Right lobe of liver (tissue), 6 donors: ENCODE results near the gene CECR2. TPM values are rescaled to one million over a fixed set of nuclear protein-coding genes. Genes with fewer than 3 reads are reported as not detected.

Experiments
- ATAC-seq, 4 donors: fragments of 200-7000 bp; cut with Tn5 transposase; one replicate each; pipeline ENCODE4 v1.9.1; 2020; ENCODE audit warnings: mild to moderate bottlenecking in 4 of 4, moderate library complexity in 4 of 4
- DNase-seq, 3 donors: peaks; one replicate each; pipeline ENCODE4 v3.0.0-alpha.2; 2020
- H3K27ac ChIP-seq, 3 donors: fragments of 200-600 bp; one replicate each; pipeline ENCODE4 v1.8.0; 2022
- H3K27me3 ChIP-seq, 2 donors: fragments of 200-600 bp; one replicate each; pipeline ENCODE4 v1.8.0; 2022
- H3K36me3 ChIP-seq, 4 donors: fragments of 200-600 bp; sonication (generic) in 1 of 4; one replicate each; pipeline versions ENCODE4 v1.5.1 to v1.8.0; 2017 to 2022; ENCODE audit warnings: control low read depth in 1 of 4
- H3K4me1 ChIP-seq, 4 donors: fragments of 200-600 bp; sonication (generic) in 1 of 4; one replicate each; pipeline versions ENCODE4 v1.5.1 to v1.8.0; 2017 to 2022; ENCODE audit warnings: control low read depth in 1 of 4
- H3K4me3 ChIP-seq, 3 donors: fragments of 200-600 bp; one replicate each; pipeline ENCODE4 v1.8.0; 2022
- H3K9me3 ChIP-seq, 4 donors: fragments of 200-600 bp; sonication (generic) in 1 of 4; one replicate each; pipeline versions ENCODE4 v1.5.1 to v1.8.0; 2017 to 2022; ENCODE audit warnings: control low read depth in 1 of 4
- CTCF ChIP-seq, 4 donors: fragments of 200-600 bp in 3 of 4; fragments of 450-650 bp in 1 of 4; IDR thresholded peaks; one replicate each; pipeline versions ENCODE4 v1.5.1 to v1.8.0; 2016 to 2022; ENCODE audit warnings: antibody characterized with exemption in 4 of 4, mild to moderate bottlenecking in 2 of 4
- POLR2A ChIP-seq: fragments of 450-650 bp; IDR thresholded peaks from one replicate; pipeline ENCODE4 v1.6.1; 2017; ENCODE audit warnings: antibody characterized with exemption, mild to moderate bottlenecking
- WGBS: methylation state at CpG from one replicate; pipeline ENCODE4 v1.1.6; 2018; ENCODE audit warnings: low coverage, low lambda C conversion rate; ENCODE audit not compliant: insufficient coverage; ENCODE audit errors: missing lambda C conversion rate; 5-methylcytosine and 5-hydroxymethylcytosine counted together
- intact Hi-C, 2 donors: fragments of 100-400 bp; cut with DNase I; formaldehyde crosslinking; loops; one replicate each; pipeline versions ENCODE4 v1.11.2 to v1.14.1; 2022
- total RNA-seq, 6 experiments: library from RNA; depleted of rRNA in 2 of 6; stranded (reverse); fragments of >200 nt in 2 of 6; fragmentation: NEBNext Ultra II Directional in 3 of 6; extraction: Animal tissue kit (Norgen Biotek cat#: 25700) in 3 of 6; gene quantifications; one replicate each; pipeline versions ENCODE4 v1.1.0 to v1.2.4, GENCODE V29; 2016 to 2023
- donor health status: DM: no; HTN: yes; CAD: no.
- donor health status: DM: no; HTN: no; CAD: no.
- donor health status: DM: no; HTN: no; CAD: no.
- donor health status: DM: no; HTN: yes; CAD: no.
- donor health status: DM: no; HTN: yes; CAD: no.

Gene CECR2
- total RNA-seq, 6 experiments from 2014 or later, result 4.9 to 12.3 (median 10.0) TPM

- Histone ChIP-seq H3K36me3 (no peaks in the 10 kb centered on the region), H3K27me3 (no peaks in the 10 kb centered on the region), H3K4me3 (peak overlapping the region; percentile 61 to 76 (median 70)), H3K27ac (peak overlapping the region; percentile 80 to 94 (median 91)), H3K4me1 (peaks cover 0 to 13% (median 2%) of the 10 kb centered on the region in 4 donors), H3K9me3 (no peaks in the 10 kb centered on the region)
- intact Hi-C loops, result no loop called here
- TF ChIP-seq CTCF (IDR thresholded peaks at IDR 0.05) (no peak), POLR2A (no peak)
- DNase-seq, result peak; percentile 41 to 67 (median 57)
- ATAC-seq, result peak; percentile 18 to 42 (median 32)
- WGBS, result 1% methylated on average over 21 of the region's 88 CpGs
Measured at GRCh38 chr22:17370026-17370765, 936 bp downstream of the CECR2 start.

GRCh38 chr22:17370766-17371432, 1.6 kb downstream of the CECR2 start:
- Histone ChIP-seq H3K9me3 (no peaks in the 10 kb centered on the region), H3K27me3 (no peaks in the 10 kb centered on the region), H3K4me1 (peaks cover 0 to 16% (median 0%) of the 10 kb centered on the region in 4 donors), H3K36me3 (no peaks in the 10 kb centered on the region), H3K27ac (peak overlapping the region; percentile 80 to 94 (median 91)), H3K4me3 (peak overlapping the region; percentile 61 to 76 (median 70))
- intact Hi-C loops, result no loop called here
- DNase-seq (peak in 1 of 3 donors; percentile 63), ATAC-seq (peak; percentile 26 to 47 (median 41))
- 4% methylated on average over 23 of the region's 23 CpGs for WGBS
- no peak for TF ChIP-seq CTCF (IDR thresholded peaks at IDR 0.05)
- peak; percentile 32 for TF ChIP-seq POLR2A

- Histone ChIP-seq H3K36me3 (no peaks in the 10 kb centered on the region), H3K27me3 (no peaks in the 10 kb centered on the region)
- 25% methylated on average over 5 of the region's 5 CpGs for WGBS
Measured at GRCh38 chr22:17371448-17371847, 2.2 kb downstream of the CECR2 start.

GRCh38 chr22:17373855-17374254, 4.6 kb downstream of the CECR2 start:
- no peak overlapping the region for H3K27ac ChIP-seq
- no peak overlapping the region for H3K4me3 ChIP-seq
- TF ChIP-seq CTCF (IDR thresholded peaks at IDR 0.05) (no peak), POLR2A (no peak)
- intact Hi-C loops, result no loop called here
- H3K36me3 ChIP-seq, result no peaks in the 10 kb centered on the region
- ATAC-seq (no peak), DNase-seq (no peak)
- WGBS, result 83% methylated on average over 4 of the region's 4 CpGs
- no peaks in the 10 kb centered on the region for H3K9me3 ChIP-seq
- no peaks in the 10 kb centered on the region for H3K27me3 ChIP-seq
- H3K4me1 ChIP-seq, result peaks cover 0 to 20% (median 0%) of the 10 kb centered on the region in 4 donors

More at GRCh38 chr22:17371448-17371847, 2.2 kb downstream of the CECR2 start:
- DNase-seq (no peak), ATAC-seq (no peak)
- intact Hi-C loops, result no loop called here
- peaks cover 0 to 22% (median 0%) of the 10 kb centered on the region in 4 donors for H3K4me1 ChIP-seq
- no peak for TF ChIP-seq POLR2A
- no peak for TF ChIP-seq CTCF (IDR thresholded peaks at IDR 0.05)
- H3K4me3 ChIP-seq, result peak overlapping the region; percentile 61 to 76 (median 70)
- H3K27ac ChIP-seq, result peak overlapping the region; percentile 80 to 94 (median 91)
- no peaks in the 10 kb centered on the region for H3K9me3 ChIP-seq
